Natural killer cell (primary cell): ENCODE data around the gene EIF3K. TPM values are rescaled to one million over a fixed set of nuclear protein-coding genes. Genes with fewer than 3 reads are reported as not detected.

Source experiments
- ATAC-seq, 3 donors: fragments of 150-1000 bp in 2 of 3; fragments of 200-7000 bp in 1 of 3; cut with Tn5 transposase; 1 replicate in 1 of 3; 2 replicates in 2 of 3; pipeline ENCODE4 v1.10.0; 2021; ENCODE audit warnings: mild to moderate bottlenecking in 2 of 3, moderate library complexity in 2 of 3
- DNase-seq, 2 donors: peaks; one replicate each; pipeline versions ENCODE4 v3.0.0 to v3.0.0-alpha.2; 2013 to 2021; ENCODE audit warnings: mixed read lengths in 1 of 2
- H3K27ac ChIP-seq: one replicate; pipeline ENCODE4 v1.5.1; 2013; ENCODE audit warnings: mild to moderate bottlenecking, low read length
- H3K27me3 ChIP-seq: one replicate; pipeline ENCODE4 v1.6.1; 2013; ENCODE audit warnings: low read length; ENCODE audit not compliant: control insufficient read depth, insufficient read depth
- H3K36me3 ChIP-seq: one replicate; pipeline ENCODE4 v1.6.1; 2013; ENCODE audit warnings: low read length; ENCODE audit not compliant: control insufficient read depth, insufficient read depth
- H3K4me1 ChIP-seq: one replicate; pipeline ENCODE4 v1.6.1; 2013; ENCODE audit warnings: low read length; ENCODE audit not compliant: control insufficient read depth, insufficient read depth
- H3K4me3 ChIP-seq: one replicate; pipeline ENCODE4 v1.5.1; 2013; ENCODE audit warnings: low read length
- H3K9me3 ChIP-seq: one replicate; pipeline ENCODE4 v1.6.1; 2013; ENCODE audit warnings: low read length; ENCODE audit not compliant: control insufficient read depth, insufficient read depth
- H3K27ac Mint-ChIP-seq, 2 donors: one replicate each; pipeline ENCODE4 v1.8.0; 2022; ENCODE audit warnings: mild to moderate bottlenecking in 2 of 2, mixed read lengths in 2 of 2, moderate library complexity in 1 of 2
- H3K27me3 Mint-ChIP-seq, 2 donors: one replicate each; pipeline ENCODE4 v1.8.0; 2022; ENCODE audit warnings: low read depth in 2 of 2, mixed read lengths in 2 of 2
- H3K36me3 Mint-ChIP-seq: one replicate; pipeline ENCODE4 v1.8.0; 2022; ENCODE audit warnings: mixed read lengths
- H3K4me1 Mint-ChIP-seq, 2 donors: one replicate each; pipeline ENCODE4 v1.8.0; 2022; ENCODE audit warnings: mixed read lengths in 2 of 2
- H3K4me3 Mint-ChIP-seq: one replicate; pipeline ENCODE4 v1.8.0; 2022; ENCODE audit warnings: mild to moderate bottlenecking, moderate library complexity, mixed read lengths
- H3K9me3 Mint-ChIP-seq, 2 donors: one replicate each; pipeline ENCODE4 v1.8.0; 2022; ENCODE audit warnings: mixed read lengths in 2 of 2
- CTCF ChIP-seq: fragments of 200-600 bp; IDR thresholded peaks from one replicate; pipeline ENCODE4 v1.8.0; 2022; ENCODE audit warnings: antibody characterized with exemption
- WGBS: methylation state at CpG from one replicate; pipeline ENCODE4 v1.1.7; 2013; ENCODE audit warnings: missing lambda C conversion rate; ENCODE audit not compliant: insufficient coverage; 5-methylcytosine and 5-hydroxymethylcytosine counted together
- intact Hi-C: fragments of 100-400 bp; cut with micrococcal nuclease; formaldehyde crosslinking; loops from one replicate; pipeline ENCODE4 v1.14.2; 2022
- total RNA-seq, 4 donors: library from RNA; stranded (reverse); fragments of 120-200 nt in 1 of 4; gene quantifications; one replicate each; pipeline versions ENCODE4 v1.2.3 to v1.2.4, GENCODE V29; 2013 to 2022

Gene EIF3K
- total RNA-seq, 3 donors from 2014 or later (not counting 1 experiment from before 2014, with no cell fraction given): 232 to 262 (median 238) TPM

- H3K4me1 Mint-ChIP-seq: peaks cover 83 to 95% of the 10 kb centered on the region in 2 donors
- Histone ChIP-seq H3K27me3 (no peaks in the 10 kb centered on the region), H3K9me3 (no peaks in the 10 kb centered on the region), H3K4me3 (no peak overlapping the region), H3K4me1 (peaks cover 94% of the 10 kb centered on the region), H3K27ac (peak overlapping the region; percentile 77), H3K36me3 (no peaks in the 10 kb centered on the region)
- H3K27ac Mint-ChIP-seq: peak overlapping the region; percentile 85
- H3K36me3 Mint-ChIP-seq: no peaks in the 10 kb centered on the region
- peak overlapping the region; percentile 75 for H3K4me3 Mint-ChIP-seq
- no peaks in the 10 kb centered on the region for H3K9me3 Mint-ChIP-seq
- intact Hi-C loops: loop anchor here (1.0 kb wide), 1 partner anchor 9 kb away; no protein-coding TSS in a partner anchor
- DNase-seq (no peak), ATAC-seq (no peak)
- no peaks in the 10 kb centered on the region for H3K27me3 Mint-ChIP-seq
- TF ChIP-seq CTCF: no peak
- 27% methylated on average over 7 of the region's 8 CpGs for WGBS
Measured at GRCh38 chr19:38667661-38668171, 48.7 kb downstream of the EIF3K start.

GRCh38 chr19:38669552-38669951 is 50.6 kb downstream of the EIF3K start:
- H3K36me3 ChIP-seq: no peaks in the 10 kb centered on the region
- H3K27ac Mint-ChIP-seq: peak overlapping the region; percentile 85
- no peaks in the 10 kb centered on the region for H3K36me3 Mint-ChIP-seq
- WGBS: 0% methylated on average over 5 of the region's 5 CpGs
- no peaks in the 10 kb centered on the region for H3K9me3 Mint-ChIP-seq
- no peaks in the 10 kb centered on the region for H3K9me3 ChIP-seq
- H3K27me3 Mint-ChIP-seq: no peaks in the 10 kb centered on the region
- ATAC-seq: peak; percentile 10 to 55 (median 48)
- DNase-seq: peak; percentile 48 to 68
- intact Hi-C loops: loop anchor here (1.0 kb wide), 1 partner anchor 12 kb away; no protein-coding TSS in a partner anchor
- H3K27ac ChIP-seq: peak overlapping the region; percentile 57
- H3K27me3 ChIP-seq: no peaks in the 10 kb centered on the region
- H3K4me1 ChIP-seq: peaks cover 87% of the 10 kb centered on the region
- no peak for TF ChIP-seq CTCF
- no peak overlapping the region for H3K4me3 ChIP-seq
- peaks cover 76 to 85% of the 10 kb centered on the region in 2 donors for H3K4me1 Mint-ChIP-seq
- peak overlapping the region; percentile 75 for H3K4me3 Mint-ChIP-seq

- no peak for TF ChIP-seq CTCF
- Mint-ChIP-seq H3K27me3 (no peaks in the 10 kb centered on the region), H3K36me3 (no peaks in the 10 kb centered on the region), H3K4me3 (peak overlapping the region; percentile 67), H3K27ac (peak overlapping the region; percentile 85), H3K9me3 (no peaks in the 10 kb centered on the region), H3K4me1 (peaks cover 79 to 87% of the 10 kb centered on the region in 2 donors)
- no peak for ATAC-seq
- Histone ChIP-seq H3K27ac (peak overlapping the region; percentile 22), H3K36me3 (no peaks in the 10 kb centered on the region), H3K27me3 (no peaks in the 10 kb centered on the region), H3K4me1 (peaks cover 87% of the 10 kb centered on the region), H3K4me3 (no peak overlapping the region), H3K9me3 (no peaks in the 10 kb centered on the region)
- intact Hi-C loops: no loop called here
- WGBS: 67% methylated on average over 1 of the region's 3 CpGs
- DNase-seq: no peak
Measured at GRCh38 chr19:38670921-38671398, 52.0 kb downstream of the EIF3K start.

GRCh38 chr19:38671654-38672053 is 52.7 kb downstream of the EIF3K start:
- H3K4me1 Mint-ChIP-seq: peaks cover 83 to 87% of the 10 kb centered on the region in 2 donors
- DNase-seq (no peak), ATAC-seq (no peak)
- peak overlapping the region; percentile 85 for H3K27ac Mint-ChIP-seq
- H3K27me3 Mint-ChIP-seq: no peaks in the 10 kb centered on the region
- Histone ChIP-seq H3K9me3 (no peaks in the 10 kb centered on the region), H3K4me1 (peaks cover 87% of the 10 kb centered on the region), H3K36me3 (no peaks in the 10 kb centered on the region), H3K27me3 (no peaks in the 10 kb centered on the region), H3K4me3 (no peak overlapping the region), H3K27ac (peak overlapping the region; percentile 3)
- TF ChIP-seq CTCF: no peak
- peak overlapping the region; percentile 35 for H3K4me3 Mint-ChIP-seq
- H3K36me3 Mint-ChIP-seq: no peaks in the 10 kb centered on the region
- 98% methylated on average over 4 of the region's 4 CpGs for WGBS
- no peaks in the 10 kb centered on the region for H3K9me3 Mint-ChIP-seq
- intact Hi-C loops: no loop called here
